Brain microvascular endothelial cell (primary cell): ENCODE measurements around the gene TRIP12.

Experiments used
- DNase-seq: peaks from one replicate; pipeline ENCODE4 v3.0.0-alpha.2; 2020
- H3K27ac ChIP-seq: fragments of 250-450 bp; sonication (Bioruptor Pico); 2 replicates; pipeline ENCODE4 v1.5.1; 2020; ENCODE audit warnings: mild to moderate bottlenecking, moderate library complexity
- H3K27me3 ChIP-seq: fragments of 250-450 bp; sonication (Bioruptor Pico); replicated peaks from 2 replicates; pipeline ENCODE4 v1.5.1; 2020; ENCODE audit warnings: mild to moderate bottlenecking
- H3K36me3 ChIP-seq: fragments of 250-450 bp; sonication (Bioruptor Pico); replicated peaks from 2 replicates; pipeline ENCODE4 v1.5.1; 2020; ENCODE audit warnings: mild to moderate bottlenecking
- H3K4me3 ChIP-seq: 2 replicates; pipeline ENCODE4 v1.5.1; 2011; ENCODE audit warnings: low read depth, mild to moderate bottlenecking, control low read depth, low read length, moderate library complexity
- in situ Hi-C: cut with HindIII; loops from 2 replicates; pipeline ENCODE4 v1.10.0; 2017; ENCODE audit warnings: low sequenced_read_pairs, low pct_ligation_motif_present
- TF ChIP-seq, protein P1 (sequence below): IDR thresholded peaks from 2 replicates; pipeline ENCODE4 v1.5.1; 2011; ENCODE audit warnings: low read depth, mild to moderate bottlenecking, moderate library complexity, low read length, control low read depth, inconsistent platforms; ENCODE audit errors: missing control alignments

The TRIP12 gene

DNA sequence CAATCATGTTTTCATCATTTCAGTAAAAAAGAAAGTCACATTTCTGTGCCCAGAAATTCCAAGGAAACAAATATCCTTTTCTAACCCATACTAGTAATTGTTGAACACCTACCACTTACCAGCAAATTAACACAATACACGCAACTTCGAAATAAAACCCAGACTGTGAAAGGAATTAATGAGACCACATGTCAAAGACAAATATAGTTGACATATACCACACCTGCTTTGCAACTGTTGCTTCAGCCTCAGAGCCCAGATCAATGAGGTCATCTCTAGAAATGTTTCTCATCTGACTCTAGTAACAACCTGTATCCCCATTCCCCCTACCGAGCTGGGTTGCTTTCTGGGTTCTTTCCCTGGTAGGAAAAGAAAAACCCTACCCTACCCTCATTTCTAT, 52.6 kb downstream of the TRIP12 start:
- no peak for DNase-seq
- Histone ChIP-seq H3K36me3 (peaks cover 6% of the 10 kb centered on the region), H3K27me3 (no peaks in the 10 kb centered on the region), H3K27ac (no peak overlapping the region), H3K4me3 (no peak overlapping the region)
- in situ Hi-C loops: no loop called here
- TF ChIP-seq, protein P1, sequence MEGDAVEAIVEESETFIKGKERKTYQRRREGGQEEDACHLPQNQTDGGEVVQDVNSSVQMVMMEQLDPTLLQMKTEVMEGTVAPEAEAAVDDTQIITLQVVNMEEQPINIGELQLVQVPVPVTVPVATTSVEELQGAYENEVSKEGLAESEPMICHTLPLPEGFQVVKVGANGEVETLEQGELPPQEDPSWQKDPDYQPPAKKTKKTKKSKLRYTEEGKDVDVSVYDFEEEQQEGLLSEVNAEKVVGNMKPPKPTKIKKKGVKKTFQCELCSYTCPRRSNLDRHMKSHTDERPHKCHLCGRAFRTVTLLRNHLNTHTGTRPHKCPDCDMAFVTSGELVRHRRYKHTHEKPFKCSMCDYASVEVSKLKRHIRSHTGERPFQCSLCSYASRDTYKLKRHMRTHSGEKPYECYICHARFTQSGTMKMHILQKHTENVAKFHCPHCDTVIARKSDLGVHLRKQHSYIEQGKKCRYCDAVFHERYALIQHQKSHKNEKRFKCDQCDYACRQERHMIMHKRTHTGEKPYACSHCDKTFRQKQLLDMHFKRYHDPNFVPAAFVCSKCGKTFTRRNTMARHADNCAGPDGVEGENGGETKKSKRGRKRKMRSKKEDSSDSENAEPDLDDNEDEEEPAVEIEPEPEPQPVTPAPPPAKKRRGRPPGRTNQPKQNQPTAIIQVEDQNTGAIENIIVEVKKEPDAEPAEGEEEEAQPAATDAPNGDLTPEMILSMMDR: no peak

DNA sequence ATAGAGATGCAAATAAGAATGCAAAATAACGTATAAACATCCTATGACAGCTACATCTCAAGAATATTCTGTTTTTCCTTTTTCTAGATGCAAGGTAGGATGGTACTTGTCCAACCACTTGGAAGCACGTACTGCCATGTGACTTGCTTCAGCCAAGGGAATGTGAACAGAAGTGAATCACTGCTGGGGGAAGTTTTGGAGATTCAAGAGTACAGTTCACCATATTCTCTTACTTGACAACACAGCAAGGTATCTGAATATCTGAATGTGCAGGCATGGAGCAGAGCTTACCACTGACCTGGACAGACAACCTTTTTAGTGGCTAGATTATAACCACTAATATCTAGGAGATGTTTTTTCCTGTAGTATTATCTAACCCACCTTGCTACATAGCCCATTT, 53.0 kb downstream of the TRIP12 start:
- Histone ChIP-seq H3K27ac (no peak overlapping the region), H3K36me3 (peaks cover 6% of the 10 kb centered on the region), H3K4me3 (no peak overlapping the region), H3K27me3 (no peaks in the 10 kb centered on the region)
- TF ChIP-seq, protein P1: no peak
- no peak for DNase-seq
- in situ Hi-C loops: no loop called here

DNA sequence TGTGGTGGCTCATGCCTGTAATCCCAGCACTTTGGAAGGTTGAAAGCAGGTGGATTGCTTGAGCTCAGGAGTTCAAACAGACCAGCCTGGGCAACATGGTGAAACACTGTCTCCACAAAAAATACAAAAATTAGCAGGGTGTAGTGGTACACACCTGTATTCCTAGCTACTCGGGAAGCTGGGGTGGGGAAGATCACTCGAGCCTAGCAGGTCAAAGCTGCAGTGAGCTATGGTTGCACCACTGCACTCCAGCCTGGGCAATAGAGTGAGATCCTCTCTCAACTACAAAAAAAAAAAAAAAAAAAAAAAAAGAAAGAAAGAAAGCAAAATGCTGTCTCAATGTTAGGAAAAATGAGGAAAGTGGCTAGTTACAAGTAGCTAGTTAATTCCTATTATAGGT, 56.8 kb downstream of the TRIP12 start:
- Histone ChIP-seq H3K27ac (no peak overlapping the region), H3K4me3 (no peak overlapping the region), H3K36me3 (peaks cover 4% of the 10 kb centered on the region), H3K27me3 (no peaks in the 10 kb centered on the region)
- TF ChIP-seq, protein P1: no peak
- no peak for DNase-seq
- in situ Hi-C loops: no loop called here

DNA sequence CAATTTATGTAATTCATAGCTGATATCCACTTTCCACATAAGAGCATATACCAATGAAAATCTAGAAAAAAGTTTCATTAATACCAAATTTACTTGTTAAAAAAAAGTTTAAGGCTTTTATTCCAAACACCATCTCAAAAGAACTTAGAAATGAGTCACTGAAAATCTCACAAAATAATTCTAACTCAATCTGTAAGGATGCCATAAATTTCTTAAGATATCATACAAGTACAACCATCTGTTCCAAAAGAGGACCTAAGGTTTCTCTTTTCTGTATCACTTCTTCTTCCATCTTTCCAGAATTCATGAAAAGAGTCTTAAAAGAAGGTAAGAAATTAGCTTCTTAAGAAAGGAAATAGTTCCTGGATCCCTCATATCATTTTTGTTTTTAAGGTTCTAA, 60.4 kb downstream of the TRIP12 start:
- Histone ChIP-seq H3K27ac (no peak overlapping the region), H3K36me3 (peaks cover 19% of the 10 kb centered on the region), H3K4me3 (no peak overlapping the region), H3K27me3 (no peaks in the 10 kb centered on the region)
- in situ Hi-C loops: no loop called here
- DNase-seq: no peak
- TF ChIP-seq, protein P1: no peak

DNA sequence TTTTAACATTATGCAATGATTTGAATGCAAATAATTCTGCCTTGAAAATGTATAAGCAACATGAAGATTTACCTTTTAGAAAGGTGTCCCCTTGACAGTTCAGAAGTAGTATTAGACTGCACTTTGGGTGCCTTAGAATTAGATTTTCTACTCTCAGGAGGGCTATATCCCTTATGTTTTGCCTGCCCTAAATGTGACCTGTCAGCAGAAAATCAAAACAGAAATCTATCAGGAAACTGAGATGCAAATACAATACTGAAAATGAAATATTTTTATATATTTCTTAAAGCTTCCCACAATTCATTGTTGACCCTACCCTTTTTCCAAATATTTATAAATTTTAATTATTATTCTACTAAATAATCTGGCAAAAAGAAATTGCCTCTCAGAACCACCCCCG, 61.5 kb downstream of the TRIP12 start:
- TF ChIP-seq, protein P1: no peak
- Histone ChIP-seq H3K27ac (no peak overlapping the region), H3K4me3 (no peak overlapping the region), H3K27me3 (no peaks in the 10 kb centered on the region), H3K36me3 (peaks cover 21% of the 10 kb centered on the region)
- no peak for DNase-seq
- in situ Hi-C loops: no loop called here

DNA sequence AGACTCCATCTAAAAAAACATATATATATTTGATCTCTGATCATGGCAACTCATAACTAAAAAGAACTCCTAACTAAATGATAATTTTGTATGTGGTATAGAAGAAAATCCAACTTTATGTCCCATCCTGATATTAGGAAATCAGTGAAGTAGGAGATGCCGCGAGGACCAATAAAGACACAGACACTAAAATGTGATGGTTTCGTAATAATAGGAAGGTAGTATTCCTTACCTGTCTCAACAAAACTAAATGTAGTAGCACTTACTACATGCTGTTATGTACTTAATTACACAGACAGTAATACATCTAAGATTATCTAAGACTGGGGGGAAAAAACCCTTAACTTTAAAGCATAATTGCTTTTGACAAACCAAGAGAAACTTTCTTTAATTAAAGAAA, 63.5 kb downstream of the TRIP12 start:
- Histone ChIP-seq H3K36me3 (peaks cover 21% of the 10 kb centered on the region), H3K27ac (no peak overlapping the region), H3K27me3 (no peaks in the 10 kb centered on the region), H3K4me3 (no peak overlapping the region)
- DNase-seq: no peak
- in situ Hi-C loops: no loop called here
- TF ChIP-seq, protein P1: no peak
